ENCODE measurements around the gene JMJD6.
A peak's percentile ranks its signal among the peaks of the same experiment; 100 is the strongest.

The JMJD6 gene

GRCh38 chr17:76679239-76679638 is 47.2 kb downstream of the JMJD6 start:
- DNase-seq (ENCODE audit: low read depth in 2 of 2) = no peak

DNA sequence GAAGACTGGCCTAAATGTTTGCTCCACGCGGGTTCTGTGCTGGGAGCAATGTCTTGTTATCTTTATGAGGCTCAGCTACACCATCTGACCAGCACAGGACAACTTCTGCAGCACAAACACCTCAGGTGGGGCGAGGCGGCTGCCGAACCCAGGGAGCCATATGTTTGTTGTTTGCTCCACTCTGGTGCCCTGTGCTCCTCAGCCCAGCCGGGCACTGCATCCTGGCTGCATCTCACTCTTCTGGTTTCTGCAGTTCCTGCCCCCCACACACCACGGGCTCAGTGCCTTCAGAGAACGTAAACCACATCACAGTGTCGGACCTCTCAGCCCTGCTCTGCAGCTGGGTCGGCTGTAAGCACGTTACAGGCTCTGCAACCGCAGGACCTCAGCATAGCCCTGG is 48.1 kb downstream of the JMJD6 start:
- DNase-seq (ENCODE audit: low read depth in 2 of 2) = no peak

- no peak for DNase-seq (ENCODE audit: low read depth in 2 of 2)
Measured at GRCh38 chr17:76677406-76677805, 49.0 kb downstream of the JMJD6 start.

- DNase-seq (ENCODE audit: low read depth in 2 of 2) = no peak
Measured at GRCh38 chr17:76676629-76677028, 49.8 kb downstream of the JMJD6 start.

DNA sequence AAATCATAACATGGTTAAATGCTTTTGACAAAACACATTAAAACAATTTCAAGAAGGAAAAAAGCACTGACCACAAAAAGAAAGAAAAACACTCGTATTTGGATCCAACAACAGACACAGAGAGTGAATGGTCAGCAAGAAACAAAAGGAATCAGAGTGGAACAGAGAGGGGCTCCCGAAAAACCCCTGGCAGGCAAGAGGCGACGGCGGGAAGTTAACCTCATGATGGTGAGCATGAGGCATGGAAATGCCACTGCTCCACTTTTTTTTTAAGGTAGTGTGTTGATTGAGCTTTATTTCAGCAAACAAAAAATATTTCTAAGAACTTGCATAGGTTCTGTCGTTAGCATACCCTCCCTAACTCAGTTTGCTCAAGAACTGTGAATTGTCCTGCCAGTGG is 50.8 kb downstream of the JMJD6 start:
- DNase-seq (ENCODE audit: low read depth in 2 of 2) = no peak

- DNase-seq (ENCODE audit: low read depth in 2 of 2) = no peak
Measured at GRCh38 chr17:76674600-76674999, 51.8 kb downstream of the JMJD6 start.

DNA sequence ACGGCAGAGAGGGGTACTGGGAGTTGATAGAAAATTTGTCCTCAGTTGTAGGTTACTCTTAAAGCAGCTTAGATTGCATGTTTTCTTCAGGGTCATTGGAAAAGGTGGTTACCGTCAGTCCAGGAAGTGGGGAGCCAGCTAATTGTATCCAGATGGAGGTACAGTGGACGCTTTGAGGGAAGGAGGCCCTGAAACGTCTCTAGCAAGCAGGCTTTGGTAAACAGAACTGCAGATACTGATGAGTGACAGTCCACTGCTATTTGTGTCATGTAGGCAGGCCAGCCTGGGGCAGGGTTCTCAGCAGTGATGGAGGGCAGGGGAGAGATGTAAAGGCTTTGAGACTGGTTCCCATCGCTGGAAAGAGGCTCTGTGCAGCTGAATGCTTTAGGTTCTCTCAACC is 52.7 kb downstream of the JMJD6 start:
- DNase-seq (ENCODE audit: low read depth in 2 of 2) = no peak

DNA sequence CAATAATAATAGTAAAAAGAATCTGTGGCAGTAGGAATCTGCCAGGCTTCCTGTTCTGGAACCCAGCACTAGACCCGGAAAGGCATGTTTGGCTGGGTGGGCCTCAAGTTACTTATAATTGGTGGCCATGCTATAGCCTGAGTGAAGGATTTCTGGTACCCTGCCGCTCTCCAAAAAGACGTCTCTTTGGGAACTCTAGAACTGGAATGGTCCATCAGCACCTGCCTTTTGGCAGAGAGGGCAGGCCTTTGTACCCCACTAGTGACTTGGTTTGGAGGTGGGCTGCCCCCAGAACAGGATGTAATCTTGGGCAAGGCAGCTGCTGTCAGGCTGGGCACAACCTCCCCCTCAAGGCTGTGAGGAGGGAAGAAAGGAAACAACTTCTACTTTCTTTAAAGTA is 53.5 kb downstream of the JMJD6 start:
- no peak for DNase-seq (ENCODE audit: low read depth in 2 of 2)

- no peak for DNase-seq (ENCODE audit: low read depth in 2 of 2)
Measured at GRCh38 chr17:76672270-76672851, 54.0 kb downstream of the JMJD6 start.

GRCh38 chr17:76671912-76672262 is 54.5 kb downstream of the JMJD6 start:
- DNase-seq (ENCODE audit: low read depth in 2 of 2) = no peak

- peak; percentile 98 for DNase-seq (ENCODE audit: low read depth in 2 of 2)
Measured at GRCh38 chr17:76671123-76671911, 55.1 kb downstream of the JMJD6 start.

DNA sequence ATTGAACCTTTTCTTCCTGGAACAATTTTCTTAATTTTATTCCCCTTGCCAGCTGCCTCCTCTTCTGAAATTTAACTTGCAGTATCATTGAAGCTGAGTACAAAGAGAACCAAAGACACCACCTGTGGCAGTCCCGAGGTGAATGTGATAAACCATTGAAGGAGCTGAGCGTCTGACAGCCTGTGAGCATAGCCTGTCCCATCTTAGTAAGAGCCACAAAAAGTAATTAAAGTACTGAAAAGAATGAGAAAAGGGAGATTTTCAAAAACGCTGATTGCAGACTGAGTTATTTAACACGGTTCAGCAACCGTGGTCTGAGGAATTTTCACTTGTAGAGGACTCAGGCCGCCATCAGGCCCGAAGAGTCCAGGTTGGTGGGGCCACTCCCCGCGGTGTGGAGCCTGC is 55.7 kb downstream of the JMJD6 start:
- DNase-seq (ENCODE audit: low read depth in 2 of 2) = no peak

- no peak for DNase-seq (ENCODE audit: low read depth in 2 of 2)
Measured at GRCh38 chr17:76670020-76670717, 56.2 kb downstream of the JMJD6 start.
